CD8-positive, alpha-beta memory T cell (primary cell): ENCODE data around the gene SLC39A11. TPM values are rescaled to one million over a fixed set of nuclear protein-coding genes. Genes with fewer than 3 reads are reported as not detected.
A peak's percentile ranks its signal among the peaks of the same experiment; 100 is the strongest.

Experiments
- CTCF ChIA-PET: fragments of 350-600 bp; sonication (Branson Sonifier 250); formaldehyde crosslinking; loops from one replicate; lab custom pipeline; 2021; ENCODE audit warnings: antibody characterized with exemption; lab: Charles Lee
- POLR2A ChIA-PET: fragments of 350-600 bp; sonication (Branson Sonifier 250); formaldehyde crosslinking; loops from one replicate; lab custom pipeline; 2021; ENCODE audit warnings: antibody characterized with exemption; lab: Charles Lee
- DNase-seq, 5 donors: peaks; one replicate each; pipeline versions ENCODE4 v3.0.0 to v3.0.0-alpha.2; 2020 to 2022; ENCODE audit warnings: mixed read lengths in 1 of 5
- H3K27ac ChIP-seq: one replicate; pipeline ENCODE4 v1.7.0; 2013; ENCODE audit warnings: low read depth, mild to moderate bottlenecking, low read length, moderate library complexity
- H3K27me3 ChIP-seq: 2 replicates; pipeline ENCODE4 v1.7.0; 2013; ENCODE audit warnings: low read length, mild to moderate bottlenecking; ENCODE audit not compliant: insufficient read depth, poor library complexity, severe bottlenecking
- H3K36me3 ChIP-seq: 2 replicates; pipeline ENCODE4 v1.7.0; 2013; ENCODE audit warnings: mild to moderate bottlenecking, low read length, moderate library complexity; ENCODE audit not compliant: insufficient read depth
- H3K4me1 ChIP-seq: 2 replicates; pipeline ENCODE4 v1.7.0; 2013; ENCODE audit warnings: mild to moderate bottlenecking, low read length, moderate library complexity; ENCODE audit not compliant: insufficient read depth
- H3K4me3 ChIP-seq: 2 replicates; pipeline ENCODE4 v1.7.0; 2013; ENCODE audit warnings: mild to moderate bottlenecking, low read length
- H3K9me3 ChIP-seq: 2 replicates; pipeline ENCODE4 v1.7.0; 2013; ENCODE audit warnings: mild to moderate bottlenecking, low read length
- H3K27ac Mint-ChIP-seq, 8 donors: one replicate each; pipeline ENCODE4 v1.8.0; 2020 to 2021; ENCODE audit warnings: mixed read lengths in 8 of 8, mild to moderate bottlenecking in 6 of 8, inconsistent platforms in 3 of 8, moderate library complexity in 3 of 8
- H3K27me3 Mint-ChIP-seq, 2 donors: one replicate each; pipeline ENCODE4 v1.8.0; 2020 to 2021; ENCODE audit warnings: mixed read lengths in 2 of 2, mild to moderate bottlenecking in 1 of 2, moderate library complexity in 1 of 2
- H3K36me3 Mint-ChIP-seq, 3 donors: one replicate each; pipeline ENCODE4 v1.8.0; 2020 to 2021; ENCODE audit warnings: mixed read lengths in 3 of 3, inconsistent platforms in 1 of 3, mild to moderate bottlenecking in 1 of 3
- H3K4me1 Mint-ChIP-seq, 3 donors: one replicate each; pipeline ENCODE4 v1.8.0; 2020 to 2021; ENCODE audit warnings: mixed read lengths in 3 of 3, inconsistent platforms in 1 of 3, mild to moderate bottlenecking in 1 of 3
- H3K4me3 Mint-ChIP-seq, 7 donors: one replicate each; pipeline ENCODE4 v1.8.0; 2020 to 2021; ENCODE audit warnings: mixed read lengths in 7 of 7, mild to moderate bottlenecking in 6 of 7, moderate library complexity in 4 of 7, inconsistent platforms in 2 of 7
- H3K9me3 Mint-ChIP-seq, 5 donors: one replicate each; pipeline ENCODE4 v1.8.0; 2020 to 2022; ENCODE audit warnings: mixed read lengths in 5 of 5, mild to moderate bottlenecking in 3 of 5, moderate library complexity in 2 of 5, inconsistent platforms in 1 of 5
- polyA plus RNA-seq: library from polyadenylated mRNA; unstranded; fragments of 300-500 nt; fragmentation: Illumina TruSeq; gene quantifications from one replicate; pipeline ENCODE4 v1.2.3, GENCODE V29; 2021
- total RNA-seq, 2 experiments: library from RNA; stranded (reverse); gene quantifications; one replicate each; pipeline ENCODE4 v1.2.3, GENCODE V29; 2021

Gene SLC39A11
- total and polyA plus RNA-seq, 3 experiments from 2014 or later, result 13.1 to 18.5 (median 17.2) TPM

DNA sequence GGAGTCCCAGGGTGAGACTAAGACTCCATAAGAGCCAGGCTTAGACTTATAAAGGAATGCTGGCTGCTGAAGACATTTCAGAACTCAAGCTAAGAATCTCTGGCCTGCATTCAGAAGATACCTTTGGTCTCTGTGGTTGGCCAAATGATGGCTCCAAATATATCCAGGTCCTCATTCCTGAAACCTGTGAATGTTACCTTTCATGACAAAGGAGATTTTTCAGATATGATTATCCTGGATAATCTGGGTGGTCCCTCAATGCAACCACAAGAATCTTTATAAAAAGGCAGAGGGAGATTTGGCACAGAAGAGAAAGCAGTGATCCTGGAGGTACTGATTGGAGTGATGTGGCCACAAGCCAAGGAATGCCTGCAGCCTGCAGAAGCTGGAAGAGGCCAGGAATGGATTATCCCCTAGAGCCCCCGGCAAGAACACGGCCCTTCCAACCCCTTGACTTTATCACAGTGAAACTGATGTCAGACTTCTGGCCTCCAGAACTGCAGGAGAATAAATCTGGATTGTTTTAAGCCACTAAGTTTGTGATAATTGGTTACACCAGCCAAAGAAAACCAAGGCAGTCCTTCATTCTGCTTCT, 253.3 kb downstream of the SLC39A11 start:
- CTCF ChIA-PET, result no interaction called here
- Histone ChIP-seq H3K36me3 (no peaks in the 10 kb centered on the region), H3K9me3 (no peaks in the 10 kb centered on the region), H3K4me3 (no peak overlapping the region), H3K4me1 (no peaks in the 10 kb centered on the region), H3K27me3 (no peaks in the 10 kb centered on the region), H3K27ac (no peak overlapping the region)
- POLR2A ChIA-PET, result no interaction called here
- H3K4me3 Mint-ChIP-seq, result no peak overlapping the region
- H3K36me3 Mint-ChIP-seq, result peaks cover 32 to 65% (median 51%) of the 10 kb centered on the region in 3 donors
- no peak overlapping the region for H3K27ac Mint-ChIP-seq
- no peaks in the 10 kb centered on the region for H3K4me1 Mint-ChIP-seq
- H3K9me3 Mint-ChIP-seq, result peaks cover 2 to 16% (median 9%) of the 10 kb centered on the region in 5 donors
- H3K27me3 Mint-ChIP-seq, result no peaks in the 10 kb centered on the region
- DNase-seq, result no peak

GRCh38 chr17:72838581-72838980, 253.9 kb downstream of the SLC39A11 start:
- no peak for DNase-seq
- H3K36me3 ChIP-seq, result no peaks in the 10 kb centered on the region
- H3K4me3 ChIP-seq, result no peak overlapping the region
- H3K27ac ChIP-seq, result no peak overlapping the region
- no peaks in the 10 kb centered on the region for H3K27me3 ChIP-seq
- no peaks in the 10 kb centered on the region for H3K9me3 ChIP-seq
- POLR2A ChIA-PET, result no interaction called here
- Mint-ChIP-seq H3K4me1 (no peaks in the 10 kb centered on the region), H3K9me3 (peaks cover 2 to 16% (median 9%) of the 10 kb centered on the region in 5 donors), H3K27ac (no peak overlapping the region), H3K27me3 (no peaks in the 10 kb centered on the region), H3K4me3 (no peak overlapping the region), H3K36me3 (peaks cover 30 to 58% (median 47%) of the 10 kb centered on the region in 3 donors)
- CTCF ChIA-PET, result no interaction called here
- no peaks in the 10 kb centered on the region for H3K4me1 ChIP-seq

GRCh38 chr17:72838068-72838467, 254.4 kb downstream of the SLC39A11 start:
- no peak for DNase-seq
- peaks cover 2 to 16% (median 9%) of the 10 kb centered on the region in 5 donors for H3K9me3 Mint-ChIP-seq
- Histone ChIP-seq H3K36me3 (no peaks in the 10 kb centered on the region), H3K4me1 (no peaks in the 10 kb centered on the region), H3K27ac (no peak overlapping the region), H3K9me3 (no peaks in the 10 kb centered on the region), H3K27me3 (no peaks in the 10 kb centered on the region), H3K4me3 (no peak overlapping the region)
- H3K4me1 Mint-ChIP-seq, result no peaks in the 10 kb centered on the region
- ChIA-PET CTCF (no interaction called here), POLR2A (no interaction called here)
- H3K36me3 Mint-ChIP-seq, result peaks cover 28 to 53% (median 43%) of the 10 kb centered on the region in 3 donors
- H3K4me3 Mint-ChIP-seq, result no peak overlapping the region
- no peak overlapping the region for H3K27ac Mint-ChIP-seq
- no peaks in the 10 kb centered on the region for H3K27me3 Mint-ChIP-seq

DNA sequence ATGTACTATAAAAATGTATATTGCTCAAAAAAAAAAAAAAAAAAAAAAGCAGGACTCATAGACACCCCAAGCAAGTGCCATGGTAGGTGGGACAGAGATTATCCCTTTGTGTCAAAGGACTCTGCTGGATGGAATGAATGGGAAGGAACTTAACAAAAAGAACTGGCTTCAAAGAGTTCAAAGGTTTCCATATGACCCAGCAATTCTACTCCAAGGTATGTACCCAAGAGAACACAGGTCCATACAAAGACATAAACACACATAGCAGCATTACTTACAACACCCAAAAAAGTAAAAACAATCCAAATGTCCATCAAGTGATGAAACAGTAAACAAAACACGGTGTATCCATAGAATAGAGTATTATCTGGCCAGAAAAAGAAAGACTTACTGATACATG, 255.2 kb downstream of the SLC39A11 start:
- no peak overlapping the region for H3K4me3 ChIP-seq
- H3K36me3 ChIP-seq, result no peaks in the 10 kb centered on the region
- DNase-seq, result no peak
- no peak overlapping the region for H3K27ac ChIP-seq
- Mint-ChIP-seq H3K27me3 (no peaks in the 10 kb centered on the region), H3K27ac (no peak overlapping the region), H3K4me1 (no peaks in the 10 kb centered on the region), H3K9me3 (peaks cover 2 to 13% (median 9%) of the 10 kb centered on the region in 5 donors), H3K4me3 (no peak overlapping the region), H3K36me3 (peaks cover 28 to 46% (median 40%) of the 10 kb centered on the region in 3 donors)
- H3K27me3 ChIP-seq, result no peaks in the 10 kb centered on the region
- CTCF ChIA-PET, result no interaction called here
- H3K9me3 ChIP-seq, result no peaks in the 10 kb centered on the region
- POLR2A ChIA-PET, result no interaction called here
- no peaks in the 10 kb centered on the region for H3K4me1 ChIP-seq

DNA sequence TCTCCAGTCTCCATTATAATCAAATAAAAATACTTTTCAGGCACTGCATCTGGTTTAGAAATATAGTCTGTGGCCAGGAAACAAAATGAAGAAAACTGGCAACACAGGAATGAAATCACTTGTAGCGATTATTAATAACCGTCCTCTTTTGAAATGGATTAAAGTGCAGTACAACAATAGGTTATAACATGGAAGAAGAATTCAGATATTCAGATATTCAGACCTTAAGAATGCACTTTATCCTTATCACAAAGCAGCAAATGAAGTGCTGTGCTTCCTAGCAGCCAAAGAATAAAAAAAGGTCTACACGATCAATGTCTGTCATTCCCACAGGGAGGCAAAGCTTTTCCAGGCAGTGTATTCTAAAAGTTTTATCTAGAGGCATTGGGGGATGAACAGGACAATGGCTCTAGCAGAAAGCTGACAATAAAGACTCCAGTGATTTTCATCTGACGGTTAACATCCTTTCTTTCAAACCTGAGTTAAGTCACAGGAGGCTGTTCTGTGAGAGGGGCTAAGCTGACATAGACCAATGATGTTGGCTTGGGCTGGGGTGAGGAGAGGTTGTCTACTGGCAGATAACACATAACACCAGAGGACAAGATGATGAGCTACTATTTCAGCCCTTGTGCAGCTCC, 259.2 kb downstream of the SLC39A11 start:
- no peaks in the 10 kb centered on the region for H3K27me3 Mint-ChIP-seq
- no peak for DNase-seq
- CTCF ChIA-PET, result no interaction called here
- H3K4me3 Mint-ChIP-seq, result no peak overlapping the region
- H3K27ac Mint-ChIP-seq, result peak overlapping the region in 1 of 8 donors; percentile 84
- H3K36me3 ChIP-seq, result no peaks in the 10 kb centered on the region
- no peak overlapping the region for H3K4me3 ChIP-seq
- no peaks in the 10 kb centered on the region for H3K4me1 Mint-ChIP-seq
- H3K36me3 Mint-ChIP-seq, result peaks cover 26 to 50% (median 30%) of the 10 kb centered on the region in 3 donors
- no peak overlapping the region for H3K27ac ChIP-seq
- H3K9me3 ChIP-seq, result no peaks in the 10 kb centered on the region
- POLR2A ChIA-PET, result no interaction called here
- H3K4me1 ChIP-seq, result no peaks in the 10 kb centered on the region
- no peaks in the 10 kb centered on the region for H3K9me3 Mint-ChIP-seq
- H3K27me3 ChIP-seq, result no peaks in the 10 kb centered on the region

GRCh38 chr17:72832306-72832705, 260.2 kb downstream of the SLC39A11 start:
- Mint-ChIP-seq H3K27me3 (no peaks in the 10 kb centered on the region), H3K36me3 (peaks cover 28 to 53% (median 30%) of the 10 kb centered on the region in 3 donors), H3K27ac (no peak overlapping the region), H3K4me1 (no peaks in the 10 kb centered on the region), H3K4me3 (no peak overlapping the region), H3K9me3 (peaks cover 1 to 3% (median 2%) of the 10 kb centered on the region in 5 donors)
- CTCF ChIA-PET, result no interaction called here
- no peak for DNase-seq
- Histone ChIP-seq H3K36me3 (no peaks in the 10 kb centered on the region), H3K27me3 (no peaks in the 10 kb centered on the region), H3K9me3 (no peaks in the 10 kb centered on the region), H3K4me1 (no peaks in the 10 kb centered on the region), H3K4me3 (no peak overlapping the region), H3K27ac (no peak overlapping the region)
- POLR2A ChIA-PET, result no interaction called here

- ChIA-PET POLR2A (no interaction called here), CTCF (no interaction called here)
- no peak overlapping the region for H3K27ac Mint-ChIP-seq
These were observed 262.6 kb downstream of the SLC39A11 start for GRCh38 chr17:72829883-72830282.

DNA sequence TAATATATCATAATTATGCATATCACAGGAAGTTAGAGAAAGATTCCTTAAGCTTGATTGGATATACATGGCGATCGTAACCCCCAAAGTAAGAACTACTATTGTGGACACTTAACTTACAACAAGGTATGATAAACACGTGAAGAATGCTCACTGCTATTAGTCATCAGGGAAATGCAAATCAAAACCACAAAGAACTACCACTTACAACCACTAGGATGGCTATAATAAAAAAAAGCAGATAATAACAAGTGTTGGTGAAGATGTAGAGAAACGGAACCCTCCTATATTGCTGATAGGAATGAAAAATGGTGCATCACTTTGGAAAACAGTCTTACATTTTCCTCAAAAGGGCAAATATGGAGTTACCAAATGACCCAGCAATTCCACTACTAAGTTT, 265.9 kb downstream of the SLC39A11 start:
- Mint-ChIP-seq H3K4me1 (peaks cover 0 to 2% (median 0%) of the 10 kb centered on the region in 3 donors), H3K27me3 (peaks cover 0 to 3% of the 10 kb centered on the region in 2 donors), H3K4me3 (no peak overlapping the region), H3K27ac (no peak overlapping the region), H3K9me3 (peaks cover 18 to 44% (median 26%) of the 10 kb centered on the region in 5 donors), H3K36me3 (peaks cover 48 to 83% (median 64%) of the 10 kb centered on the region in 3 donors)
- DNase-seq, result no peak
- peaks cover 5% of the 10 kb centered on the region for H3K9me3 ChIP-seq
- no peak overlapping the region for H3K4me3 ChIP-seq
- no peak overlapping the region for H3K27ac ChIP-seq
- CTCF ChIA-PET, result no interaction called here
- no peaks in the 10 kb centered on the region for H3K36me3 ChIP-seq
- no peaks in the 10 kb centered on the region for H3K27me3 ChIP-seq
- POLR2A ChIA-PET, result no interaction called here
- no peaks in the 10 kb centered on the region for H3K4me1 ChIP-seq

More at GRCh38 chr17:72829883-72830282, 262.6 kb downstream of the SLC39A11 start:
- Mint-ChIP-seq H3K4me1 (no peaks in the 10 kb centered on the region), H3K36me3 (peaks cover 37 to 70% (median 43%) of the 10 kb centered on the region in 3 donors), H3K27me3 (peaks cover 0 to 3% of the 10 kb centered on the region in 2 donors), H3K4me3 (no peak overlapping the region), H3K9me3 (peaks cover 10 to 24% (median 19%) of the 10 kb centered on the region in 5 donors)
- no peaks in the 10 kb centered on the region for H3K36me3 ChIP-seq
- no peak for DNase-seq
- H3K4me3 ChIP-seq, result no peak overlapping the region
- no peaks in the 10 kb centered on the region for H3K27me3 ChIP-seq
- peaks cover 5% of the 10 kb centered on the region for H3K9me3 ChIP-seq
- no peak overlapping the region for H3K27ac ChIP-seq
- no peaks in the 10 kb centered on the region for H3K4me1 ChIP-seq
